Measurements from ENCODE around the gene BAHCC1. TPM values are rescaled to one million over a fixed set of nuclear protein-coding genes. Genes with fewer than 3 reads are reported as not detected.

The BAHCC1 gene
- total and polyA plus RNA-seq, 2 donors: 10.1 to 15.9 TPM

DNA sequence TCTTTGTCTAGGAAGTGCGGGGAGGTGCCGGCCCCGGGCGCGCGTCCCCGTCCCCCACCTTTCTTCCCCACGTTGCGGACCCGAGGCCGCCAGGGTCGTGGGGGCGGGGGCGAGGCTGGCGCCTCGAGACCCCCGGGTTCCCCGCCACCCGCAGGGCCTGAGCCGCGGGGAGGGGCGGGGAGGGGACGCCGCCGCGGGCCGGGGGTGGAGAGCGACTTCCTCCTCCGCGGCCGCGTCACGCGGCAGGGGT is 119.2 kb downstream of the BAHCC1 start:
- Histone ChIP-seq H3K36me3 (ENCODE audit: insufficient read depth) (peaks cover 4% of the 10 kb centered on the region), H3K4me1 (ENCODE audit: insufficient read depth) (no peaks in the 10 kb centered on the region), H3K4me3 (ENCODE audit: low read depth, low read length) (peak overlapping the region; percentile 81), H3K27ac (ENCODE audit: low read depth) (peak overlapping the region; percentile 99)
- DNase-seq (ENCODE audit: extremely low spot score): no peak
- WGBS: 1% methylated on average over 33 of the region's 34 CpGs

DNA sequence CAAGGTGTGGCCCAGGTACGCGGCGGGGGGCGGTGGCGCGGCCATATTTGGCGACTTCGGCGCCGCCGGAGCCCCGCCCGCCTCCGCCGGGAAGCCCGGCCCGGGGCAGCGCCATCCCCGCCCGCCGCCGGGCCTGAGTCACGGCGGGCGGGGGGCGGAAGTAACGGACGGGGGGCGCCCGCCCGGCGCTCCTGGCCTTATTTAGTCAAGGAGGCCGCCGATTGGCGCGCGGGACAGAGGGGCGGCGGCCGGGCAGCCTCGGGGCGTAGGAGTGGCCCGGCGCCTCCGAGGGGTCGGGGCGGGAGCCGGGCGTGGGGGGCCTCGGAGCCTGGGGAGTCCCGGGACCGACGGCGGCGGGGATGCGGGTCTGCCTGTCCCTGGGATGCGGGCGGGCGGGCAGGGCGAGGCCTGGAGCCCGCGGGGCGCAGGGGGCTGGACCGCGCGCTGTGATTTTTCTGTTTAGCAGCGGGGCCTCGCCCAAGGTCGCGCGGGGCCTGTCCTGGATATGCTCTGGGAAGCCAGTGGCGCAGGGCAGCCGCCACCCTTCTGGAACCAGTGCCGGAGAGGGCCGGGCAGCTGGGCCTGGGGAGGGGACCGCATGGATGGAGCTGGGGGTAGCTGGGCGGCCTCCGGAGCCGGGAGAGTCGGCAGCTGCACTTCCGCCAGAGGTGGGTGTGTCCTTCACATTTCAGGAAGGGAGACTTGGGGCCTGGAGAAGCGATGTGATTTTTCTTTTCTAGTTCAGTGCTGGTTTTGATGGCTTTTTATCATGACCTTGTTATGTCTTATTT is 119.7 kb downstream of the BAHCC1 start:
- Histone ChIP-seq H3K4me3 (ENCODE audit: low read depth, low read length) (peak overlapping the region; percentile 81), H3K36me3 (ENCODE audit: insufficient read depth) (peaks cover 4% of the 10 kb centered on the region), H3K4me1 (ENCODE audit: insufficient read depth) (no peaks in the 10 kb centered on the region), H3K27ac (ENCODE audit: low read depth) (peak overlapping the region; percentile 99)
- WGBS: under 1% methylated on average over 82 of the region's 82 CpGs
- DNase-seq (ENCODE audit: extremely low spot score): no peak

GRCh38 chr17:81515530-81516041 is 120.3 kb downstream of the BAHCC1 start:
- Histone ChIP-seq H3K27ac (ENCODE audit: low read depth) (peak overlapping the region; percentile 80), H3K4me1 (ENCODE audit: insufficient read depth) (no peaks in the 10 kb centered on the region), H3K36me3 (ENCODE audit: insufficient read depth) (no peaks in the 10 kb centered on the region), H3K4me3 (ENCODE audit: low read depth, low read length) (peak overlapping the region; percentile 81)
- WGBS: 41% methylated on average over 19 of the region's 19 CpGs
- DNase-seq (ENCODE audit: extremely low spot score): no peak

Small RNA genes lying within 50 kb of the gene (small RNA-seq; reads per million reads assigned to genes)
- gene MIR3186: not detected
- not detected for gene MIR4740

Other genes starting within 250 kb of the BAHCC1 start
- not detected for gene PVALEF, start 229.9 kb upstream of the BAHCC1 start, total RNA-seq
- gene PVALEF, start 229.9 kb upstream of the BAHCC1 start, polyA plus RNA-seq: not detected
- 7.6 TPM for gene AATK, start 229.2 kb upstream of the BAHCC1 start, total RNA-seq
- gene AATK, start 229.2 kb upstream of the BAHCC1 start, polyA plus RNA-seq: 9.2 TPM
- 5.9 TPM for gene CEP131, start 172.5 kb upstream of the BAHCC1 start, total RNA-seq
- 10.8 TPM for gene CEP131, start 172.5 kb upstream of the BAHCC1 start, polyA plus RNA-seq
- gene TEPSIN, start 156.4 kb upstream of the BAHCC1 start, total RNA-seq: 12.3 TPM
- gene TEPSIN, start 156.4 kb upstream of the BAHCC1 start, polyA plus RNA-seq: 36.6 TPM
- 11.2 TPM for gene NDUFAF8, start 156.1 kb upstream of the BAHCC1 start, total RNA-seq
- 26.7 TPM for gene NDUFAF8, start 156.1 kb upstream of the BAHCC1 start, polyA plus RNA-seq
- gene SLC38A10, start 100.2 kb upstream of the BAHCC1 start, total RNA-seq: 28.5 TPM
- gene SLC38A10, start 100.2 kb upstream of the BAHCC1 start, polyA plus RNA-seq: 82.3 TPM
- 2,267 TPM for gene ACTG1, start 117.3 kb downstream of the BAHCC1 start, total RNA-seq
- gene ACTG1, start 117.3 kb downstream of the BAHCC1 start, polyA plus RNA-seq: 2,840 TPM
- 0.69 TPM for gene FSCN2, start 132.9 kb downstream of the BAHCC1 start, total RNA-seq
- gene FSCN2, start 132.9 kb downstream of the BAHCC1 start, polyA plus RNA-seq: 0.43 TPM
- 14.0 TPM for gene FAAP100, start 156.9 kb downstream of the BAHCC1 start, total RNA-seq
- 21.0 TPM for gene FAAP100, start 156.9 kb downstream of the BAHCC1 start, polyA plus RNA-seq
- 36.5 TPM for gene NPLOC4, start 241.7 kb downstream of the BAHCC1 start, total RNA-seq
- 45.3 TPM for gene NPLOC4, start 241.7 kb downstream of the BAHCC1 start, polyA plus RNA-seq
- gene TSPAN10, start 241.7 kb downstream of the BAHCC1 start, total RNA-seq: 1.2 TPM
- 0.65 TPM for gene TSPAN10, start 241.7 kb downstream of the BAHCC1 start, polyA plus RNA-seq

Data from urinary bladder (tissue), 4 donors.